NCI-H128 (cell line): ENCODE measurements around the gene DENND2D.

Experiments used
- DNase-seq: peaks from one replicate; lab custom pipeline; 2025; ENCODE audit not compliant: unreplicated experiment; lab: John Stamatoyannopoulos, UW

The DENND2D gene

GRCh38 chr1:111141245-111142220 is 58.9 kb downstream of the DENND2D start:
- DNase-seq: no peak

- peak; percentile 8 for DNase-seq
These were observed 59.8 kb downstream of the DENND2D start for GRCh38 chr1:111140680-111140967.

GRCh38 chr1:111139956-111140679 is 60.3 kb downstream of the DENND2D start, which contains the start of the genes CEPT1 and DRAM2:
CEPT1 (plus strand) TSS chr1:111140223; CDS start chr1:111147715, 7,492 bp downstream.
DRAM2 (minus strand) TSS chr1:111140093; CDS start chr1:111131554, 8,539 bp downstream.
- DNase-seq: peak; percentile 88

GRCh38 chr1:111139324-111139955 is 61.0 kb downstream of the DENND2D start:
- peak; percentile 26 for DNase-seq
